OCI-LY1 (cell line): Measurements from ENCODE around the gene CACHD1.
"Not testable (repeated sequence)": the region's sequence is repeated elsewhere in the genome, so short reads cannot be mapped to it uniquely, and the experiment has no call there.

Experiments
- H2AFZ ChIP-seq: fragments of 200-600 bp; sonication (generic), shearing (Covaris generic); 2 replicates; pipeline ENCODE4 v1.6.0; 2014; ENCODE audit warnings: antibody characterized with exemption, mild to moderate bottlenecking, low read length
- H3F3A ChIP-seq: fragments of 200-600 bp; sonication (generic), shearing (Covaris generic); 2 replicates; pipeline ENCODE4 v1.6.0; 2014; ENCODE audit warnings: mild to moderate bottlenecking, antibody characterized with exemption, low read length, moderate library complexity; ENCODE audit not compliant: insufficient read depth
- H3K27ac ChIP-seq: fragments of 200-600 bp; sonication (generic); 2 replicates; pipeline ENCODE4 v1.5.1; 2014; ENCODE audit warnings: low read length, mixed run types, mild to moderate bottlenecking, low read depth; ENCODE audit not compliant: poor library complexity, severe bottlenecking
- H3K27me3 ChIP-seq: fragments of 200-600 bp; sonication (generic); 2 replicates; pipeline ENCODE4 v1.6.0; 2014; ENCODE audit warnings: antibody characterized with exemption, mild to moderate bottlenecking, low read length, moderate library complexity; ENCODE audit not compliant: insufficient read depth
- H3K36me3 ChIP-seq: fragments of 200-600 bp; sonication (generic); 2 replicates; pipeline ENCODE4 v1.6.1; 2014; ENCODE audit warnings: mild to moderate bottlenecking, antibody characterized with exemption, low read length, moderate library complexity, mixed read lengths; ENCODE audit not compliant: insufficient read depth
- H3K4me1 ChIP-seq: fragments of 200-600 bp; sonication (generic); 2 replicates; pipeline ENCODE4 v1.5.1; 2014; ENCODE audit warnings: mild to moderate bottlenecking, low read length, moderate library complexity; ENCODE audit not compliant: insufficient read depth, severe bottlenecking
- H3K4me2 ChIP-seq: fragments of 200-600 bp; sonication (generic), shearing (Covaris generic); 2 replicates; pipeline ENCODE4 v1.6.1; 2014; ENCODE audit warnings: low read length
- H3K4me3 ChIP-seq: fragments of 200-600 bp; sonication (generic); 2 replicates; pipeline ENCODE4 v1.5.1; 2014; ENCODE audit warnings: low read length, low read depth, mild to moderate bottlenecking, mixed read lengths; ENCODE audit not compliant: poor library complexity, severe bottlenecking
- H3K79me2 ChIP-seq: fragments of 200-600 bp; shearing (Covaris generic); 2 replicates; pipeline ENCODE4 v1.6.1; 2016; ENCODE audit warnings: mixed run types, low read length, mixed read lengths; ENCODE audit not compliant: insufficient read depth
- H3K9ac ChIP-seq: fragments of 200-600 bp; sonication (generic), shearing (Covaris generic); 2 replicates; pipeline ENCODE4 v1.6.1; 2014; ENCODE audit warnings: mild to moderate bottlenecking, low read length, mixed read lengths
- H3K9me2 ChIP-seq: fragments of 200-600 bp; sonication (generic), shearing (Covaris generic); 2 replicates; pipeline ENCODE4 v1.6.1; 2014; ENCODE audit warnings: low read depth, mild to moderate bottlenecking, low read length, mixed read lengths
- H3K9me3 ChIP-seq: fragments of 200-600 bp; shearing (Covaris generic); 2 replicates; pipeline ENCODE4 v1.6.1; 2014; ENCODE audit warnings: low read length, mixed read lengths
- H4K20me1 ChIP-seq: fragments of 200-600 bp; sonication (generic), shearing (Covaris generic); 2 replicates; pipeline ENCODE4 v1.6.0; 2016; ENCODE audit warnings: mild to moderate bottlenecking, low read length; ENCODE audit not compliant: insufficient read depth
- CTCF ChIP-seq: fragments of 200-600 bp; sonication (generic), shearing (Covaris generic); IDR thresholded peaks from 2 replicates; pipeline ENCODE4 v1.5.1; 2017; ENCODE audit warnings: mild to moderate bottlenecking, antibody characterized with exemption, low read length, moderate library complexity, mixed read lengths
- EZH2 ChIP-seq: fragments of 200-600 bp; sonication (generic), shearing (Covaris generic); IDR thresholded peaks from 2 replicates; pipeline ENCODE4 v1.8.0; 2017; ENCODE audit warnings: borderline replicate concordance, mixed run types, mild to moderate bottlenecking, antibody characterized with exemption, low read length, moderate library complexity, mixed read lengths

Gene CACHD1

DNA sequence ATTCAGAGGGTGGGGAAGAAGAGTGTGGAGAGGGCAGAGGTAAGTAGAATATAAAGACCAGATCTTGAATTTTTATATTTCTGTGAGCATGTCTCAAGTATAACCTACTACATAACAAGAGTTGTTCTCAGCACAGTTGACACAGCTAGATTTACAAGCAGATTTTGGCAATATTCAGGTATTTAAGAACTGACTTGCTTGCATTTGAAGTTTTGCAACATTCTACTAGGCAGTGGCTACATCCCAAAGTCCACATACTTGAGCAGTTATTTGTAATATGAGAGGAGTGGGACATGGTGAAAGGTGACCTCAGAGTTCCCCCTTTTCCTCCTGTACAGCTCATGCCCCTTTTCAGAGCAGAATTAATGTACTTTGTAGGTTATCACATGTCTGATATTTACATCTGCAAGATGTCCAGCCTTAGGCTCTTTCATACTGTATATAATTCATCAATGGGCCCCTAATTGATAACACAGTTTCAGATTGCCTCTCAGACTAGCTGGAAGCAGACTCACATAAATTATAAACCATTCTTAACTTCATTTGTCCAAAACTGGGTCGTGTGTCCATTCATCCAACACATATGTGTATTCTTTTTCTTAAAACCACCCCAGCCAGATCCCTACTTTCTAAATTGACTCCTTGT lies 138.2 kb downstream of the CACHD1 start:
- Histone ChIP-seq H3K27me3 (no peaks in the 10 kb centered on the region), H3K79me2 (no peaks in the 10 kb centered on the region), H3K27ac (no peak overlapping the region), H3K9ac (no peak overlapping the region), H3K9me2 (no peaks in the 10 kb centered on the region), H3K4me3 (no peak overlapping the region), H3K9me3 (no peaks in the 10 kb centered on the region), H3F3A (no peaks in the 10 kb centered on the region), H3K4me2 (no peak overlapping the region), H3K36me3 (no peaks in the 10 kb centered on the region), H4K20me1 (no peaks in the 10 kb centered on the region), H2AFZ (no peak overlapping the region), H3K4me1 (no peaks in the 10 kb centered on the region)
- TF ChIP-seq EZH2 (no peak), CTCF (no peak)

GRCh38 chr1:64608651-64609048 lies 138.7 kb downstream of the CACHD1 start:
- no peaks in the 10 kb centered on the region for H3K79me2 ChIP-seq
- H4K20me1 ChIP-seq = no peaks in the 10 kb centered on the region
- no peaks in the 10 kb centered on the region for H3F3A ChIP-seq
- H3K9me2 ChIP-seq = no peaks in the 10 kb centered on the region
- no peak for TF ChIP-seq EZH2
- no peak for TF ChIP-seq CTCF
- H3K4me1 ChIP-seq = no peaks in the 10 kb centered on the region
- H3K27me3 ChIP-seq = no peaks in the 10 kb centered on the region
- H3K9me3 ChIP-seq = no peaks in the 10 kb centered on the region
- H3K4me3 ChIP-seq = no peak overlapping the region
- H3K36me3 ChIP-seq = no peaks in the 10 kb centered on the region
- H3K9ac ChIP-seq = no peak overlapping the region
- no peak overlapping the region for H3K27ac ChIP-seq
- no peak overlapping the region for H3K4me2 ChIP-seq
- no peak overlapping the region for H2AFZ ChIP-seq

- not testable (repeated sequence) for H3K4me3 ChIP-seq, H3K27me3 ChIP-seq, H3K4me2 ChIP-seq, H3F3A ChIP-seq, H3K4me1 ChIP-seq, H3K79me2 ChIP-seq, H3K9me3 ChIP-seq, H2AFZ ChIP-seq, H3K36me3 ChIP-seq, H4K20me1 ChIP-seq, H3K9ac ChIP-seq, H3K27ac ChIP-seq, H3K9me2 ChIP-seq
Observed at GRCh38 chr1:64610950-64611349, 141.0 kb downstream of the CACHD1 start.

DNA sequence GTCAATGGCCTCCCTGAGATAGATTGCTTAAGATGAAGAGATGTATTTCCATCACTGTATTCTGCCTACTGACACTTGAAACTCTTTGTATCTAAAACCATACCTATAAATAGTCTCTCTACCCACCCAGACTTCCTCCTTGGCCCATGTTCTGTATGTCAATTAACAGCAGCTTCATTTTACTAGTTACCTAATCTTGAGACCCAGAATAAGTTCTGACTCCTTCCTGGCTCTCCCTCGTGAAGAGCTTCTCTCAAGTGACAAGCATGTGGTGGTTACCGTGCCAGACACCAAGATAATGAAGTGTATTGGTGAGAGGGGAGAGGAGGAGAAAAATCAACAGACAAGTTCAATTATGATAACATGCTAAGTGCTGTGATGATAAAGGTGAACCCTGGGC lies 146.1 kb downstream of the CACHD1 start:
- no peaks in the 10 kb centered on the region for H4K20me1 ChIP-seq
- H3K4me3 ChIP-seq = no peak overlapping the region
- no peak overlapping the region for H3K27ac ChIP-seq
- no peaks in the 10 kb centered on the region for H3K9me3 ChIP-seq
- H3K9ac ChIP-seq = no peak overlapping the region
- H3K79me2 ChIP-seq = no peaks in the 10 kb centered on the region
- TF ChIP-seq EZH2 (no peak), CTCF (no peak)
- no peaks in the 10 kb centered on the region for H3K27me3 ChIP-seq
- no peaks in the 10 kb centered on the region for H3K36me3 ChIP-seq
- H2AFZ ChIP-seq = no peak overlapping the region
- no peaks in the 10 kb centered on the region for H3F3A ChIP-seq
- H3K9me2 ChIP-seq = no peaks in the 10 kb centered on the region
- no peak overlapping the region for H3K4me2 ChIP-seq
- no peaks in the 10 kb centered on the region for H3K4me1 ChIP-seq
